OCI-LY3 (cell line): ENCODE data around the gene CLEC18B.

Experiments
- CTCF ChIP-seq: fragments of 200-600, 300-600 bp; sonication (generic); IDR thresholded peaks from 2 replicates; pipeline ENCODE4 v1.5.1; 2014; ENCODE audit warnings: antibody characterized with exemption, low read length, low read depth
- EZH2phosphoT487 ChIP-seq: fragments of 200-600 bp; shearing (Covaris generic); IDR thresholded peaks from 2 replicates; pipeline ENCODE4 v1.6.1; 2018; ENCODE audit warnings: antibody characterized with exemption, mixed run types, low read depth

- TF ChIP-seq CTCF (no peak), EZH2phosphoT487 (no peak)
These were observed 28.2 kb upstream of the CLEC18B start for GRCh38 chr16:74449470-74449869.
